Loucy (cell line): ENCODE data around the gene KRT8.

Source experiments
- H2AFZ ChIP-seq: fragments of 200-600 bp; sonication (generic); 2 replicates; pipeline ENCODE4 v1.6.0; 2016; ENCODE audit warnings: antibody characterized with exemption, mild to moderate bottlenecking, low read length, moderate library complexity
- H3F3A ChIP-seq: fragments of 200-600 bp; 2 replicates; pipeline ENCODE4 v1.6.0; 2016; ENCODE audit warnings: antibody characterized with exemption, low read depth, mild to moderate bottlenecking
- H3K27me3 ChIP-seq: fragments of 200-600 bp; sonication (generic); 2 replicates; pipeline ENCODE4 v1.6.1; 2014; ENCODE audit warnings: low read length, mild to moderate bottlenecking; ENCODE audit not compliant: insufficient read depth, poor library complexity, severe bottlenecking
- H3K36me3 ChIP-seq: fragments of 200-600 bp; sonication (generic); 2 replicates; pipeline ENCODE4 v1.6.1; 2016; ENCODE audit warnings: low read length; ENCODE audit not compliant: insufficient read depth
- H3K4me1 ChIP-seq: fragments of 200-600 bp; sonication (generic); 2 replicates; pipeline ENCODE4 v1.5.1; 2014; ENCODE audit warnings: low read length, mild to moderate bottlenecking; ENCODE audit not compliant: insufficient read depth, poor library complexity, severe bottlenecking
- H3K4me2 ChIP-seq: fragments of 200-600 bp; sonication (generic); 2 replicates; pipeline ENCODE4 v1.6.0; 2014; ENCODE audit warnings: antibody characterized with exemption, low read length, low read depth, mild to moderate bottlenecking; ENCODE audit not compliant: poor library complexity, severe bottlenecking
- H3K4me3 ChIP-seq: fragments of 200-600 bp; sonication (generic); 2 replicates; pipeline ENCODE4 v1.5.1; 2014; ENCODE audit warnings: low read length, mild to moderate bottlenecking, mixed read lengths; ENCODE audit not compliant: poor library complexity, severe bottlenecking
- H3K79me2 ChIP-seq: fragments of 200-600 bp; sonication (generic); 2 replicates; pipeline ENCODE4 v1.6.1; 2014; ENCODE audit warnings: low read length; ENCODE audit not compliant: insufficient read depth
- H3K9ac ChIP-seq: fragments of 200-600 bp; sonication (generic); 2 replicates; pipeline ENCODE4 v1.6.0; 2014; ENCODE audit warnings: mild to moderate bottlenecking, low read depth, low read length, moderate library complexity; ENCODE audit not compliant: poor library complexity, severe bottlenecking
- H3K9me2 ChIP-seq: fragments of 200-600 bp; sonication (generic); replicated peaks from 2 replicates; pipeline ENCODE4 v1.6.1; 2016; ENCODE audit warnings: low read depth, low read length, mixed read lengths
- H3K9me3 ChIP-seq: fragments of 200-600 bp; sonication (generic); 2 replicates; pipeline ENCODE4 v1.6.1; 2014; ENCODE audit warnings: mild to moderate bottlenecking, antibody characterized with exemption, low read length, low read depth; ENCODE audit not compliant: insufficient read depth
- H4K20me1 ChIP-seq: fragments of 200-600 bp; sonication (generic); 2 replicates; pipeline ENCODE4 v1.6.0; 2014; ENCODE audit warnings: antibody characterized with exemption, low read length, mild to moderate bottlenecking; ENCODE audit not compliant: insufficient read depth, poor library complexity, severe bottlenecking
- EZH2phosphoT487 ChIP-seq: fragments of 200-600 bp; IDR thresholded peaks from 2 replicates; pipeline ENCODE4 v1.6.1; 2018; ENCODE audit warnings: antibody characterized with exemption, mild to moderate bottlenecking, moderate library complexity, borderline replicate concordance
- TF ChIP-seq, protein P1 (sequence below): fragments of 200-600 bp; sonication (generic); conservative IDR thresholded peaks from 2 replicates; pipeline ENCODE4 v1.5.1; 2014; ENCODE audit warnings: mild to moderate bottlenecking, antibody characterized with exemption, low read length

The KRT8 gene

DNA sequence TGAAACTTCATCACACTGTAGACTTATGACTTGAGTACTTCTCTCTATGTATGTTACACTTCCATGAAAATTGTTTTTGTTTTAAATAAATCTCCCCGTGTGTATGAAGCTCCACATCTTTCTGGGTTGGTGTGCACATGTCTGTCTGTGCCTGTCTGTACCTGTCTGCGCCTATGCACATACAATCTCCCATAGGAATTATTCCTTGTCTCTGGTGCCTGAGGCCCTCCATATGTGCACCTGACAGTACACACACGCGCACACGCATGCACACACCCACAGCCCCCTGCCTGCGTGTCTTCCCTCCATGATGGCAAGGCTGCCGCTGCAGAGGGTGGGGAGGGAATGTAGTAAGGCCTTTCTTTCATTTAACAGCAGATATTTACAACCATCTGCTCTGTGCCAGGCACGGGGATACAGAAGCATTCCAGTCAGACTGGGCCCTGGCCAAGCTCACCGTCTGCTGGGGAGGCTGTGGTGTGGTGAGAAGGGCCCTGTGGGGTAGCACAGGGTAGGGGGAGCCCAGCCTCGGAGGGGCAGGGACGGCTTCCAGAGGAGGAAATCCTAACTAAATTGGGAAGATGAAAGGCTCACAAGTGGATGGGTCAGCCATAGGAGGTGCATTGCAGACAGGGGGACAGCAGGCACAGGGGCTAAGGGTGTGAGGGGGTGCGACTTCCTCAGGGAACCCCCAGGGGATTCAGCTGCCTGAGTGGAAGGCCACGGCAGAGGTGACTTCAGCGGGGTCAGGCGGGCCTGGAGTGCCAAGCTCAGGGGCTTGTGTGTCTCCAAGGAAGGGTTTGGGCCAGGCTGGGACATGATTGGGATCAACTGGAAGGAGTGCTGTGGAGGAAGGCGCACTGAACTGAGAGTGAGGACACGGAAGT, 26.1 kb downstream of the KRT8 start:
- no peaks in the 10 kb centered on the region for H3K9me2 ChIP-seq
- H3K36me3 ChIP-seq: no peaks in the 10 kb centered on the region
- H3K9ac ChIP-seq: peak overlapping the region; percentile 17
- H3K4me2 ChIP-seq: no peak overlapping the region
- H2AFZ ChIP-seq: no peak overlapping the region
- no peak overlapping the region for H3K4me3 ChIP-seq
- H4K20me1 ChIP-seq: no peaks in the 10 kb centered on the region
- H3F3A ChIP-seq: no peaks in the 10 kb centered on the region
- H3K27me3 ChIP-seq: no peaks in the 10 kb centered on the region
- H3K9me3 ChIP-seq: no peaks in the 10 kb centered on the region
- H3K79me2 ChIP-seq: no peaks in the 10 kb centered on the region
- TF ChIP-seq, protein P1, sequence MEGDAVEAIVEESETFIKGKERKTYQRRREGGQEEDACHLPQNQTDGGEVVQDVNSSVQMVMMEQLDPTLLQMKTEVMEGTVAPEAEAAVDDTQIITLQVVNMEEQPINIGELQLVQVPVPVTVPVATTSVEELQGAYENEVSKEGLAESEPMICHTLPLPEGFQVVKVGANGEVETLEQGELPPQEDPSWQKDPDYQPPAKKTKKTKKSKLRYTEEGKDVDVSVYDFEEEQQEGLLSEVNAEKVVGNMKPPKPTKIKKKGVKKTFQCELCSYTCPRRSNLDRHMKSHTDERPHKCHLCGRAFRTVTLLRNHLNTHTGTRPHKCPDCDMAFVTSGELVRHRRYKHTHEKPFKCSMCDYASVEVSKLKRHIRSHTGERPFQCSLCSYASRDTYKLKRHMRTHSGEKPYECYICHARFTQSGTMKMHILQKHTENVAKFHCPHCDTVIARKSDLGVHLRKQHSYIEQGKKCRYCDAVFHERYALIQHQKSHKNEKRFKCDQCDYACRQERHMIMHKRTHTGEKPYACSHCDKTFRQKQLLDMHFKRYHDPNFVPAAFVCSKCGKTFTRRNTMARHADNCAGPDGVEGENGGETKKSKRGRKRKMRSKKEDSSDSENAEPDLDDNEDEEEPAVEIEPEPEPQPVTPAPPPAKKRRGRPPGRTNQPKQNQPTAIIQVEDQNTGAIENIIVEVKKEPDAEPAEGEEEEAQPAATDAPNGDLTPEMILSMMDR: no peak
- no peak for TF ChIP-seq EZH2phosphoT487
- peaks cover 15% of the 10 kb centered on the region for H3K4me1 ChIP-seq

DNA sequence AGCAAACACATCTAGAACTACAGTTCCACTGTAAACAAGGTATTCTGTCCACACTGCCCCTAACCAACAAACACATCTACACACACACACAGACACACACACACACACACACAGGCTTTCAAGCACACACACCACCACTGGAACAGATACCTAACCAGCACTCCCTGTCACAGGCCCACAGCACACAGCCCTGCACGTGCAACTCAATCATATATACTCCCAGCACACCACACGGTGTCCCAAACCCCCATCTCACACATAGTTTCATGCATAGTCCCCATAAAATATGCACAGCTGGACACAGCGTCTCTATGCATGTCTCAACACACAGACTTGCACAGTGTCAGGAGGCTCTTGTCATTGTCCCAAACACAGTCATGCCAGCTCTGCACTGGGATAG, 27.6 kb downstream of the KRT8 start:
- Histone ChIP-seq H3K79me2 (no peaks in the 10 kb centered on the region), H3K9ac (no peak overlapping the region), H3K9me3 (no peaks in the 10 kb centered on the region), H4K20me1 (no peaks in the 10 kb centered on the region), H3K4me3 (no peak overlapping the region), H3K4me1 (peaks cover 24% of the 10 kb centered on the region), H3F3A (no peaks in the 10 kb centered on the region), H3K4me2 (no peak overlapping the region), H3K9me2 (no peaks in the 10 kb centered on the region), H2AFZ (no peak overlapping the region), H3K36me3 (no peaks in the 10 kb centered on the region), H3K27me3 (no peaks in the 10 kb centered on the region)
- TF ChIP-seq, protein P1: no peak
- no peak for TF ChIP-seq EZH2phosphoT487

DNA sequence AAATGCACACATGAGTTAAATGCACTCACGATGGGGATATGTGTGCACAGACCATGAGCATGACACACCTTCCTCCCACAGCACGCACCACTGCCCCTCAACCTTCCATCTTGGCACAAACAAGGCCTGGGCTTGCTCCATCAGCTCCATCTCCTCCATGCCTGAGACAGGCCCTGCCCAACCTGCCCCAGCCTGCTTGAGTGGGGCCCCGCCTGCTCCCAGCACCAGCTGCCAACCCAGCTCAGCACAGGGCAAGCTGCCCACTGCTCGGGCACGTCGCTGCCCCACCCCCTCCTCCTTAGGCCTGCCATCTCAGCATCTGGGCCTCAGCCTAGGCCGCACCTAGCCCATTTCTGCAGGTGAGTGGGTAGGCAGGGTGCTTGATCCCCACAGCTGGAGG, 28.5 kb downstream of the KRT8 start:
- Histone ChIP-seq H3K9me2 (no peaks in the 10 kb centered on the region), H3K27me3 (no peaks in the 10 kb centered on the region), H3K9me3 (no peaks in the 10 kb centered on the region), H3F3A (no peaks in the 10 kb centered on the region), H3K4me2 (no peak overlapping the region), H3K36me3 (no peaks in the 10 kb centered on the region), H3K4me3 (no peak overlapping the region), H3K9ac (no peak overlapping the region), H3K79me2 (no peaks in the 10 kb centered on the region), H3K4me1 (peaks cover 27% of the 10 kb centered on the region), H2AFZ (no peak overlapping the region), H4K20me1 (no peaks in the 10 kb centered on the region)
- TF ChIP-seq EZH2phosphoT487: no peak
- TF ChIP-seq, protein P1: no peak
